HG02885 (cell line): ENCODE results near the gene CSNK1E.

Source experiments
- ATAC-seq: cut with Tn5 transposase; IDR thresholded peaks from one replicate; pipeline ENCODE4 v1.9.1; 2021; ENCODE audit warnings: mild to moderate bottlenecking; ENCODE audit not compliant: unreplicated experiment, poor library complexity

Gene CSNK1E

GRCh38 chr22:38257650-38258250, 59.5 kb downstream of the CSNK1E start:
- no peak for ATAC-seq

DNA sequence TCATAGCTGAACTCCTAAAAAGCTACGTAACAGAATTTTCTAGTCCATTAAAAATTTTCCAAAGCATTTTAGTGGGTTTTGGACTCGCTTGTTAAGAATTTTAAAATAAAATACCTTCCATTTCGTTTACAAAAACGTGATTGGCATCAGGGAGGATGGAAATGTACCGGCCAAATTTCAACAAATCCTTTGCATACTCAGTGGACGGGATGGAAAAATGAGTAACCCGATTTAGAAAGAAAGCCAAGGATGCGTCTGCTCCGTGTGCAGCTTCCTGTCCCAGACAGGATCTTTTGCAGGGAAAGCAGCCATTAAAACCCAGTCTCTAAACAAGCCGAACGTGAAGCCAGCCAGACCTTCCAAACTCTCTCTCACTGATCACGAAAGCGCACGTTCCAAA, 60.1 kb downstream of the CSNK1E start:
- no peak for ATAC-seq

DNA sequence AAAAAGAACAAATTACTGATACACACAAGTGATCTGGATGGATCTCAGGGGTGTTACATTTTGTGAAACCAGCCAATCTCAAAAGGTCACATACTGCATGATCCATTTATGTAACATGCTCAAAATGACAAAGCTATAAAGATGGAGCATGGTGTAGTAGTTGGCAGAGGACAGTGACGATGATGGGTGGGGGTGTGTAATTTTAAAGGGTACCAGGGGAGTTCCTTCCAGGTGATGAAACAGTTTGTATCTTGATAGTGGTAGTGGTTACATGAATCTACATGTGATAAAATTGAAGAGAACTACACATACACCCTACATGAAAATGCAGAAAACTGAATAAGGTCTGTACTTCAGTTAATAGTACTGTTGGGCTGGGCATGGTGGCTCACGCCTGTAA, 61.5 kb downstream of the CSNK1E start:
- ATAC-seq, result no peak

DNA sequence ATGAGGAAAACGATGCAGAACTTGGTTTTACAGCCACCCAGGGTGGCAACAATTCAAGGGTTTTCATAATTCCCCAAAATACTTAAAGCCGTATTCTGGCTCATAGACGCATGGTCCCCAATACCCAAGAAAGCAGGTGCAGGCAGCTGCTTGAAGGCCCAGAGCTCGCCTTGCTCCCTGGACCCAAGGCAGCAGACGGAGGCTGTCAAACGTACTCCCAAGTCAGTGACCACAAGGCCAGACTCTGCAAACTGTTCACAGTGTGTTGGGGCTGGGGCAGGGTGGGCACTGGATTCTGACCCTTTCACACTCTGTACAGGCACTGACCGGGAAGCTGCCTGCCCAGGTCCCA, 65.9 kb downstream of the CSNK1E start:
- no peak for ATAC-seq

DNA sequence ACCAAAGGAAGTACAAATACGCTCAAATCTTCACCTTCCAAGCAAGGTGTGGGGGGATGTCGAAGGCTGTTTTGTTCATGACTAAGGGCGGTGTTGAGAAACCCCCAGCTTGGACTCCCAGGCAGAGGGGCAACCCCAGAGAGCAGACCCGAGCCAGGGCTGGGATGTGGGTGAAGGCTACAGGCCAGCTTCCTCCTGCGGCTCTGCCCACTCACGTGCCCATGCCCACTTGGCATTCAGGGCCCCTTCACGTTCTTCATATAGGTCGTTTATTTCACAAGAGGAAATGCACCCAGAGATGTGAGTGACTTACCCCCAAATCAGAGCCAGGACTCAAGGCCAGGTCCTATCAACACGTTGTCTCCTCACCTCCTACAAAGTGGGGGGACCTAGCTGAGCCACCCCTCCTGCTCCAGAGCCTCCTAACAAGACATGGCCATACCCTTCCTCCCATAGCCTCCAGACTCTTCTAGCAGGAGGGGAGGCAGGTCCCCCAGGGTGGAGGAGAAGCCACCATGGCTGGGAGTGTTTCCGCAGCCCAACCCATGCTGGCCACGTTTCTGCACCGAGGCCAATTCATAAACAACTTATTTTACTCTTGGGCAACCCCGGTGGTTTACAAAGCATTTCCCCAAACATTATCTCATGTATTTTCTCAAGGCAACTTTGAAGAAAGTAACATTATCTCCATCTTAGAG, 66.4 kb downstream of the CSNK1E start:
- ATAC-seq, result no peak

DNA sequence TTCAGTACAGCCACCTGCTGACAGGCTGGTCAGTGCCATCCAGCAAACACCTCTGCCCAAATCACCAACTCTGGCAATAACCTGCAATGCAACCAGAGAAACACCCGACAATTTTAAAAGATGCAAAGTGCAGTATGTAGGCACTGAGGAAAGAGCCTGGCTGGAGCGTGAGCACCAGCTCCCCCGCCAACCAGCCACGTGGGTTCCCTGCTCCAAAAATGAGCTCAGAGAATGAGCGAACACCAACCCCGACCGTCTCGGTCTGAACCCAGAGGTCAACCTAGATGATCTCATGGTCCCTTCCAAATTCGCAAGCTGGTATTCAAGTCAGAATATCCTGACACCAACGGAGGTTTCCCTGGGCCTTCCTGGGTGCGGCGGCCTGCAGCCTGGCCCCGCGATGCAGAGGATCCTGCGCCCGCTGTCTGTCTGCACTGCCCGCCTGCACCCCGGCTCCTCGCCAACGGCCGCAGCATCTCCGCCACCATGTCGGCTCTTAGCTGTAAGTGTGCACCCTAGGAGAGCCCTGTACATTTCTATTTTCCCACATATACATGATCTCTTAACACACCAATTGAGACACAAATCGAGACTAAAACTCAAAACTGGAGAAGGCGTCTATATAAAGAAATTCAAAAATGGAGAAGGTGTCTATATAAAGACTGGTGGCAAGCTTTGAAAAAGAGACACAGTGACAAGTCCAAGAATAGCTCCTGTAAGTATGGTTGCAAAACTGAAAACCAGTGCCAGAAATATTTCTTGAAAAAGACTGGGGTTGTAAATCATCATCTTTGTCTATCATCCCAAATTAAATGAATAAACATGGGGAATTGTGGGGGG, 67.2 kb downstream of the CSNK1E start:
- ATAC-seq, result no peak

DNA sequence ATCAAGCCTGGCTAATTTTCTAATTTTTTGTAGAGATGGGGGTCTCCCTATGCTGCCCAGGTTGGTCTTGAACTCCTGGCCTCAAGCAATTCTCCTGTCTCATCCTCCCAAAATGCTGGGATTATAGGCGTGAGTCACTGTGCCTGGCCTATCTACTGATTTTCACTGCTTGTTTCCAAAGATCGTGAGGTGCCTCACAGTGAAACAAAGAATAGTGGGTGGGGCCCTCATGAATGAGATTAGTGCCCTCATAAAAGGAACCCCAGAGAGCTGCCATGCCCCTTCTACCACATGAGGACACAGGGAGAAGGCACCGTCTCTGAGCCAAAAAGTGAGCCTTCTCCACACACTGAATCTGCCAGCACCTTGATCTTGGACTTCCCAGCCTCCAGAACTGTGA, 67.9 kb downstream of the CSNK1E start:
- ATAC-seq, result no peak

GRCh38 chr22:38248280-38248679, 69.0 kb downstream of the CSNK1E start:
- no peak for ATAC-seq

DNA sequence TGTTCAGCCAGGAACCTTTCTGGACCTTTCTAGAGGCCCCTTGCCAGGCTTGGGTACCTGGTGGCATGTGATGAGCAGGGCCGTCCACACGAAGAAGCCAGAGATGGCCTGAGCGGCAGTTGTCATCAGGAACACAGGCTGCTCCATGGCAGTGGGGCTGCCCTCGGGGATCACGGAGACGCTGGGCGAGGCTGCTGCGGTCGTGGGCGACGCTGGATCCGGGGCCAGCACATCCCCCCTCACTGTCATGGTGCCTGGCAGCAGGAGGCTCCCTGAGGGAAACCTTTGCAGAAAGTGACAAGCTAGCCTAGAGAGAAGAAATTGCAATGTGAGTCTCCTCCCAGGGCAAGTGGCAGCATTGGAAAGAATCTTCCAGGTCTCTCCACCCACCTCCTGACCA, 69.5 kb downstream of the CSNK1E start:
- no peak for ATAC-seq

GRCh38 chr22:38246692-38247091, 70.5 kb downstream of the CSNK1E start:
- ATAC-seq, result no peak

DNA sequence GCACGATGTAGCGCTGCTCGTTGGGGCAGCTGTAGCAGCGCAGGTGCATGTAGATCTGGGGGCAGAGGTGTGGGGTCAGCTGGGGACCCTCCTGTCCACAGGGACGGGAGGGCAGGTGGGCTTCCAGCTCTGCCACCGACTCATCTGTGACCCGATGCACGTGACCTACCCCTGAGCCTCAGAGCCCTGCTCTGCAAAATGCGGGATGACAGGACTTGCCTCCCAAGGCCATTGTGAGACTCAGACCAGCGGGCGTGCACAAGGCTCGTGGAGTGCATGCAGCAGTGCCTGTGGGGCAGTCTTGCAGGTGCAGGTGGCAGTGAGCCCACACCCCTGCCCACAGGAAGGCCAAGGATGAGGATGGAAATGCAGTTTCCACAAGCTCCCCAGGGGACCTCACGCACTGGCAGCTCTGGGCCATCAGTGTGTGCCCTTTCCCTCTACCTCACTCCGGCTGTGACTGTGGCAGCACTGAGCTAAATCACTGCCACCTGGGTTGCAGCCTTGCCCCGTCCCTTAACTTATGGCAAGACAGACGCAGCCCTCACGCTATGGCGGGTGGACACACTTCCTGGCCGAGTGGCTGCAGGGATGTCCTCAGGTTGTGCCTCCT, 71.1 kb downstream of the CSNK1E start:
- ATAC-seq, result no peak

- no peak for ATAC-seq
Observed at GRCh38 chr22:38244106-38244505, 73.1 kb downstream of the CSNK1E start.

- ATAC-seq, result no peak
Observed at GRCh38 chr22:38243007-38243765, 74.0 kb downstream of the CSNK1E start.

DNA sequence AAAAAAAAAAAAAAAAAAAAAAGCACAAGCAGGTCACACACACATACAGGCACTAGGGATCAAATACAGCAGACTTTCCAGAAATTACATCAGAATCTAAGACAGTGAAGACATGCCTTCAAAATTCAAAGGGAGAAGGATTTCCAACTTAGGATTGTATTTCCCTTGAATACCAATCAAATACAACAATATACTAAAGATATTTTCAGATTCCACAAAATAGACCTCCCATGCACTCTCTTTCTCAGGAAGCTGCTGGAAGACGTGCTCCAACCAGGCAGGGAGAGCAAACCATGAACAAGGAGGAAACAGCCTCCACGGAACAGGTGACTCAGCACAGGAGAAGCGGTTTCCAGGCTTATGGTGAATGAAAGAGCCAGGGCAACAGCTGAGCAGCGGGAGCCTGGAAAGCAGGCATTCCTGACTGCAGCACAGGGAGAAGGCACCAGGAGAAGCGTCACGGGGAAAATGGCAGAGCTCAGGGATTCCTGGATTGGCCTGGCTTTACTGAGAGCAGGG, 76.4 kb downstream of the CSNK1E start:
- ATAC-seq, result no peak
